Measurements from ENCODE around the gene SARS2. TPM values are rescaled to one million over a fixed set of nuclear protein-coding genes. Genes with fewer than 3 reads are reported as not detected.

SARS2 gene
- total RNA-seq, 2 experiments from 2014 or later = 33.7 to 39.6 TPM

GRCh38 chr19:38867171-38867780, 63.3 kb downstream of the SARS2 start:
- H3K9me3 Mint-ChIP-seq = no peaks in the 10 kb centered on the region
- no peaks in the 10 kb centered on the region for H3K27me3 Mint-ChIP-seq
- peaks cover 27% of the 10 kb centered on the region for H3K36me3 Mint-ChIP-seq
- peaks cover 48% of the 10 kb centered on the region for H3K4me1 Mint-ChIP-seq (ENCODE audit: low read depth)
- POLR2A ChIA-PET = no interaction called here
- H3K27ac Mint-ChIP-seq = no peak overlapping the region
- no peak for DNase-seq
- CTCF ChIA-PET = interaction anchor here (0.6 to 4.4 kb wide), 4 partner anchors 10 to 20 kb away, joined by 3 to 12 read pairs (median 6); partner anchors contain the start of gene RINL
- H3K4me3 Mint-ChIP-seq = no peak overlapping the region
- intact Hi-C loops (cut with micrococcal nuclease) = loop anchor here (5.0 kb wide), 1 partner anchor 35 kb away; the partner anchor contains the start of gene ECH1

Other genes starting within 250 kb of the SARS2 start
- gene CAPN12, start 186.3 kb downstream of the SARS2 start, total RNA-seq = 1 to 10 TPM; 7.1 to 9.0 TPM
- gene LGALS7, start 157.2 kb downstream of the SARS2 start, total RNA-seq = not detected
- gene LGALS7B, start 141.6 kb downstream of the SARS2 start, total RNA-seq = not detected
- under 1 TPM; 0.33 to 0.70 TPM for gene LGALS4, start 117.8 kb downstream of the SARS2 start, total RNA-seq
- 100 to 1,000 TPM; 152 to 155 TPM for gene ECH1, start 99.0 kb downstream of the SARS2 start, total RNA-seq
- 100 to 1,000 TPM; 646 to 671 TPM for gene HNRNPL, start 80.8 kb downstream of the SARS2 start, total RNA-seq
- 10 to 100 TPM; 92.6 to 100.0 TPM for gene RINL, start 52.5 kb downstream of the SARS2 start, total RNA-seq
- gene SIRT2, start 31.1 kb downstream of the SARS2 start, total RNA-seq = 10 to 100 TPM; 23.5 to 24.6 TPM
- gene NFKBIB, start 30.8 kb downstream of the SARS2 start, total RNA-seq = 10 to 100 TPM; 49.6 to 53.4 TPM
- under 1 TPM; 0.33 to 0.36 TPM for gene CCER2, start 18.6 kb downstream of the SARS2 start, total RNA-seq
- gene MRPS12, start 181 bp upstream of the SARS2 start, total RNA-seq = 10 to 100 TPM; 67.3 to 67.6 TPM
- gene FBXO17, start 45.0 kb upstream of the SARS2 start, total RNA-seq = not detected
- gene FBXO27, start 101.8 kb upstream of the SARS2 start, total RNA-seq = 1 to 10 TPM; 2.2 to 2.4 TPM
- gene ACP7, start 153.6 kb upstream of the SARS2 start, total RNA-seq = under 1 TPM; 0.15 to 0.31 TPM
- gene PAK4, start 195.0 kb upstream of the SARS2 start, total RNA-seq = 10 to 100 TPM; 16.3 to 17.8 TPM